ENCODE measurements around the gene SEC23IP.
"Not testable (repeated sequence)": the region's sequence is repeated elsewhere in the genome, so short reads cannot be mapped to it uniquely, and the experiment has no call there.

The SEC23IP gene

GRCh38 chr10:119892188-119893065, at the start of gene SEC23IP:
SEC23IP (plus strand) TSS chr10:119892730; CDS start chr10:119892783, 53 bp downstream.
- DNase-seq (ENCODE audit: low spot score) = peak; percentile 97

DNA sequence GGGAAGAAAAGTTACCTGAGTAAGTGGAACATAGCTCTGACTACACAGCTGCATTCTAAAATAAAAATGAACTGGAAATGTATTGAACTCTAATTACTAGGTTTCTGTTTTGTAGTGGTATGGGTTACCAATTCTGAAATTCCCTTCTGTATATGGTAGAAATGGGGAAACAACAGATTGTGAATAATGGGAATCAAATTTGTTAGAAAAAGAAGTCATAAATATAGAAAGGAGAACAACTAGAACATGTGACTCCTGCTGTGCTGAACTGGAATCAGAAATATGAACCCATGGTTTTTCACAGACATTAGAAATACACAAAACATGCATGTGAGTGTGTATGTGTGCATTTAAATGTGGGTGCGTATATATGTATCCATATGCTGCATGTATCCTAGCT, 46.9 kb upstream of the SEC23IP start:
- no peak for DNase-seq (ENCODE audit: low spot score)

- DNase-seq (ENCODE audit: low spot score) = no peak
These were observed 43.3 kb upstream of the SEC23IP start for GRCh38 chr10:119849031-119849789.

GRCh38 chr10:119849944-119850343, 42.6 kb upstream of the SEC23IP start:
- no peak for DNase-seq (ENCODE audit: low spot score)

DNA sequence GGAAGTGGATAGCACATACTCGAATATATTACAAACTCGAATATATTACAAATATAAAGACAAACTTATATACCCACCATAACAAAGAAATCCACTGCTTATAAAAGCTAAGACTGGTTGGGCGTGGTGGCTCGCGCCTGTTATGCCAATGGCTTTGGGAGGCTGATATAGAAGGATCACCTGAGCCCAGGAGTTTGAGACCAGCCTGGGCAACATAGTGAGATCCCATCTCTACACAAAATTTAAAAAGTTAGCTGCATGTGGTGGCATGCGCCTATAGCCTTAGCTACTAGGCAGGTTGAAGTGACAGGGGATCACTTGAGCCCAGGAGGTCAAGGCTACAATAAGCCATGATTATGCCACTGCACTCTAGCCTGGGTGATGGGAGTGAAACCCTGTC, 40.3 kb upstream of the SEC23IP start:
- DNase-seq (ENCODE audit: low spot score) = no peak

- DNase-seq (ENCODE audit: low spot score) = no peak
These were observed 39.7 kb upstream of the SEC23IP start for GRCh38 chr10:119852822-119853221.

GRCh38 chr10:119853574-119853973, 39.0 kb upstream of the SEC23IP start:
- DNase-seq (ENCODE audit: low spot score) = no peak

DNA sequence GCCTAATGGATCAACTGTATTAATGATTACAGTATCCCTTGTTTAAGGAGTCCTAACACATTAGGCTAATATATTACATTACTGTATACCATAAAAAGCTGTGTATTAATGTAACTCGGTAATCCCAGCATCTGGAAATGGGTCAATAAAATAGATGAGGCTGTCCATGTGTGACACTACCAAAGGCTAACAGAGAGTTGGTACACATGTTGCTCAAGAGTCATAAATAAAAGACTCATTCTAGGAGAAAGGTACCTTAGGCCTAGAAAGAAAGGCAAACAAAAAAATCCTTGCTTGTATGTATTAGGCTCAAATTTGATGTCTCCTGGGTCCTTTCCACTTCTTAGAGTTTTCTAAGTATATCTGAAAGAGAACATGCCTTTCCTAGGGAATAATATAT, 34.5 kb upstream of the SEC23IP start:
- DNase-seq (ENCODE audit: low spot score) = no peak

- DNase-seq (ENCODE audit: low spot score) = peak; percentile 44
These were observed 32.9 kb upstream of the SEC23IP start for GRCh38 chr10:119859420-119860258.

DNA sequence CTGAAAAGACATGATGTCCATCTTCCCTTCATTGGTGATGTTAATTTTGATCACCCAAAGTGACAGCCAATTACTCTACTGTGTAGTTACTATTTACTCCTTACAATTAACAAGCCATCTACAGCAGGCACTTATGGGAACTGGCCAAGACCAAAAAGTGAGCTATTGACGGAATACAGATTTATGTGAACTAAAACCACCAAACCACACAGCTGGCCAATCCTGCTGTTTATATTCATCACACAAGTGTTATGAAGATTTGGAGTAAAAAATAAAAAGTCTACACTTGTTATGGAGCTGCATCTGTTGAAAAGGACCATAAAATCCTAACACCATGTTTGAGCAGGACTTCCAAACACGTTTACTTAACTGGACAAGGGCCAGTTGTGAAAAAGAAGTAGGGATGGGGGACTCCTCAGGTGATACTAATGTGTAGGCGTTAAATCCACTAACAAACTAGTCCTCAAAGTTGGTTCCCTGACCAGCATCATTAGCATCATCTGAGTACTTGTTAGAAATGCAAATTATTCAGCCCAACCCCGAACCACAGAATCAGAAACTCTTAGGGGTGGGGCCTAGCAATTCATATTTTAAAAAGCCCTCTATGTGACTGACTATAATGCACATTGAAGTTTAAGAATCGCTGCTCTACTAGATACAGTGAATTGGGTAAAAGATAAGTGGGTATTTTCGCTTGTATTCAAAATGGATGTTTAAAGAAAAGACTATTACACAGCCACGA, 31.5 kb upstream of the SEC23IP start:
- DNase-seq (ENCODE audit: low spot score) = no peak

DNA sequence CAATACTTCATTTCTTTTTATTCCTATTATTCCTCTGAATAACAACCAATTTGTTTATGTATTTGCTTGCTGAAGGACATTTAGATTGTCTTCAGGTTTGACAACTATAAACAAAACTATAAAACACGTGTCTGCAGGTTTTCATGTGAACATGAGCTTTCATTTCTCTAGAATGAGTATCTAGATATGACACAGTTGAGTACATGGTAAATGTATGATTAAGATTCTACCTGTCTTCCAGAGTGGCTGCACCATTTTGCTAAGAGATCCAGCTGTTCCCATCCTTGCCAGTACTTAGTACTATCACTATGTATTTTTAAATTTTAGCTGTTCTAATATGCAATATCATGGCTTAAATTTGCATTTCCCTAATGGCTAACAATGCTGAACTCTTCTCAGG, 30.0 kb upstream of the SEC23IP start:
- DNase-seq (ENCODE audit: low spot score) = no peak

GRCh38 chr10:119863951-119864565, 28.5 kb upstream of the SEC23IP start:
- no peak for DNase-seq (ENCODE audit: low spot score)

DNA sequence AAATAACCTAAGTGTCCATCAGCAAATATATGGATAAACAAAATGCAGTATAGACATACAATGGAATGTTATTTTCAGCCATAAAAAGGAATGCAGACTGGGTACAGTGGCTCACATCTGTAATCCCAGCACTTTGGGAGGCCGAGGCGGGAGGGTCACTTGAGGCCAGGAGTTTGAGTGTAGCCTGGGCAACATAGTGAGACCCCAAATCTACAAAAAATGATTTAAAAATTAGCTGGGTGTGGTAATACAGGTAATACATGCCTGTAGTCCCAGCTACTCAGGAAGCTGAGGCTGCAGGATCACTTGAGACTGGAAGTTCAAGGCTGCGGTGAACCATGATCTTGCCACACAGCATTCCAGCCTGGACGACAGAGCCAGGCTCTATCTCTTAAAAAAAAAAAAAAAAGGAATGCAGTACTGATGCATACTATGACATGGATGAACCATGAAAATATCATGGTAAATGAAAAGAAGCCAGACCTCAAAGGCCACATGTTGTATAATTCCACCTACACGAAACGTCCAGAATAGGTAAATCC, 26.8 kb upstream of the SEC23IP start:
- no peak for DNase-seq (ENCODE audit: low spot score)

DNA sequence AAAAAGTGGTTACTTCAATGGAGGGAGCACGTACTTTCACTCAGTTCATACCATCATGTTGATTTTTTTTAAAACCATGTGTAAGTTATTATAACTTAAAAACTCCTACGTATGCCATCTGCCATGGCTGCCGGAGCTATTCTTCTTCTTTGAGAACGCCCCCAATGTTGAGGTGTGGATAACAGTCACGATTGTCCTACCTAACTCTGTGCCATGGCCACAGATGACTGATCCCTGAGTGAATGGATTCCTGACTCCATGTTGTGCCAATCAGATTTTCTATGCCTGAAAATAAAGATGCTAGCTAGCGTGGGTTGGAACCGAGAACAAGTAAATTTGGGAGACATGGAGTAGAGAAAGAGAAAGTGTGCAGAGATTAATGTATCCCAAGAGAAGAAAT, 25.2 kb upstream of the SEC23IP start:
- DNase-seq (ENCODE audit: low spot score) = no peak

- not testable (repeated sequence) for DNase-seq (ENCODE audit: low spot score)
These were observed 23.1 kb upstream of the SEC23IP start for GRCh38 chr10:119869398-119869797.

- DNase-seq (ENCODE audit: low spot score) = no peak
These were observed 20.5 kb upstream of the SEC23IP start for GRCh38 chr10:119871881-119872609.

GRCh38 chr10:119872610-119872859, 20.0 kb upstream of the SEC23IP start, which contains the start of gene MCMBP:
MCMBP (minus strand) TSS chr10:119872843; CDS start chr10:119872584, 259 bp downstream.
- DNase-seq (ENCODE audit: low spot score) = peak; percentile 26

DNA sequence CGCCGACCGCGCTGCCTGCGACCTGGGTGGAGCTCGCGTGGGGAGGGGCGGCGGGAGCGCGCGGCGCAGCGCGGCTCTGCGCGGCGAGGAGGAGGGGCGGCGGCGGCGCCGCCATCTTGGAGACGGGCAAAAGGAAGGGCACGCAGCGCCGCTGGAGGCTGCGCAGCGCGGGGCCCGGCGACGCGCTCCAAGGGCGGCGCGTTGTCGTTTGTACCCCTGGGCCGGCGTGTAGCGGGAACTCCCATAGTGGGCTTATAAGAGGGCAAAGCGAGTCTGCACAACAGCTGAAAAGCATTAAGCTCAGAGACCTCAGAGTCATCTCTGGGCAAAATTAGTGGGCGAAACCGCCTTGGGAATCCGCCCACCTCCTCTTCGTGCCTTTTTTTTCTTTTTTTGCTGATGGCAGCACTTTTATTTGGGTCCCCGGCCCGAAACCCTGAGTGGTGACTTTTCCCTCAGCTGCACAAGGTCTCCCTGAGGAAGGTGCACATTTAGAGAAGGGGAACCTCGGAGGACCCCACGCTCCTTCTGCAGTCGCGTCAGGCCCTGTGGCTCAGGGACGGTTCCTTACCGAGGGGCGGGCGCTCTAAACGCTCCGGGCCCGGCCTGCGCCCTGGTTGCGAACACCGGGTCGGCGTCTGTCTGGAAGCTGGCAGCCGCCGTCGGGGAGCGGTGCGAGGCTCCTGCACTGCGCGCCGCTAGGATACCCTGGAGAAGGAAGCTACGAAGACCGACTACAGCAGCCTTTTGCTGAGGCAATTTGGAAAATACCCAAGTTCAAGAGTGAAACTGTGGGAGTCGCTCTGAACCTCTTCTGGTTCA, 19.5 kb upstream of the SEC23IP start:
- DNase-seq (ENCODE audit: low spot score) = peak; percentile 89

GRCh38 chr10:119878524-119878923, 14.0 kb upstream of the SEC23IP start:
- DNase-seq (ENCODE audit: low spot score) = no peak

Measured in globus pallidus (tissue), 1 donor.